Thyroid gland (tissue), 4 donors: ENCODE measurements around the gene ELP6. TPM values are rescaled to one million over a fixed set of nuclear protein-coding genes. Genes with fewer than 3 reads are reported as not detected.

ENCODE experiments used
- DNase-seq, 2 donors: peaks; one replicate each; pipeline ENCODE4 v3.0.0-alpha.2; 2019
- H3K27ac ChIP-seq, 3 donors: fragments of 200-600 bp; sonication (generic); 1 replicate in 2 of 3; 2 replicates in 1 of 3; pipeline ENCODE4 v1.5.1; 2016 to 2019; ENCODE audit warnings: mild to moderate bottlenecking in 1 of 3, moderate library complexity in 1 of 3
- H3K27me3 ChIP-seq: fragments of 200-600 bp; sonication (generic); one replicate; pipeline ENCODE4 v1.5.1; 2019
- H3K36me3 ChIP-seq, 2 donors: fragments of 200-600 bp; sonication (generic); one replicate each; pipeline ENCODE4 v1.5.1; 2016 to 2019
- H3K4me1 ChIP-seq, 2 donors: fragments of 200-600 bp; sonication (generic); one replicate each; pipeline ENCODE4 v1.5.1; 2017 to 2019
- H3K4me3 ChIP-seq, 3 donors: fragments of 200-600 bp; sonication (generic); replicated peaks in 1 of 3; 1 replicate in 2 of 3; 2 replicates in 1 of 3; pipeline ENCODE4 v1.5.1; 2016; ENCODE audit warnings: mild to moderate bottlenecking in 1 of 3
- H3K9me3 ChIP-seq: fragments of 200-600 bp; sonication (generic); one replicate; pipeline ENCODE4 v1.5.1; 2017
- POLR2A ChIP-seq, 2 donors: fragments of 450-650 bp; IDR thresholded peaks; one replicate each; pipeline ENCODE4 v1.6.1; 2017; ENCODE audit warnings: antibody characterized with exemption in 2 of 2, mild to moderate bottlenecking in 2 of 2, moderate library complexity in 1 of 2
- WGBS, 2 donors: methylation state at CpG; one replicate each; pipeline ENCODE4 v1.1.5; 2017; 5-methylcytosine and 5-hydroxymethylcytosine counted together
- intact Hi-C: fragments of 100-400 bp; cut with DNase I; formaldehyde crosslinking; loops from one replicate; pipeline ENCODE4 v1.15.1; 2023
- total RNA-seq, 4 donors: library from RNA; depleted of rRNA; stranded (reverse); fragments of >200 nt; gene quantifications; one replicate each; pipeline ENCODE4 v1.2.3, GENCODE V29; 2016
- TF ChIP-seq, protein P1 (sequence below), 6 experiments: fragments of 200-600 bp in 3 of 6; fragments of 450-650 bp in 3 of 6; sonication (generic) in 3 of 6; IDR thresholded peaks; one replicate each; pipeline ENCODE4 v1.5.1; 2016 to 2019; ENCODE audit warnings: antibody characterized with exemption in 6 of 6, mild to moderate bottlenecking in 2 of 6, inconsistent platforms in 1 of 6, moderate library complexity in 1 of 6

The ELP6 gene
- total RNA-seq, 4 donors from 2014 or later: 25.3 to 42.7 (median 35.5) TPM

DNA sequence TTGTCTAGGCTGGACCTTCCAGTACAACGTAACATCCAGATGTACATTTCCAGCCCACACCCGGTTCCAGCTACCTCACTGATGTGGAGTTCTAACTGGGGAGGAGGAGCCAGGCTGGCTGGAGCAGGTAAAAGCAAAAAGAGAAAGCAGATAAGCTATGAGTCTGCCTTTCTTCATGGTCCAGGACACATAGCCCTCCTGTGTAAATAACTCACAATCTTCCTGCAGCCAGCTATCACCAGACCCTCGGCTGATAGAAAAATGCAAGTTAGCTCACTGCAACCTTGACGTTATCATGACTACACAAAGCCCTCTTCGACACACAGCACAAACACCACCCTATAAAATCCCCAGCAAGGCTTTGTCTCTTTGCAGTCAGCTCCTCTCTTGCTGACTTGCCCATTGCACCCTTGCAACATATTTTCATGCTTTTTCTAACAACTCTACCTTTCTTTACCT lies 20.5 kb upstream of the ELP6 start:
- no peak overlapping the region for H3K4me3 ChIP-seq
- H3K27ac ChIP-seq: no peak overlapping the region
- TF ChIP-seq, protein P1, sequence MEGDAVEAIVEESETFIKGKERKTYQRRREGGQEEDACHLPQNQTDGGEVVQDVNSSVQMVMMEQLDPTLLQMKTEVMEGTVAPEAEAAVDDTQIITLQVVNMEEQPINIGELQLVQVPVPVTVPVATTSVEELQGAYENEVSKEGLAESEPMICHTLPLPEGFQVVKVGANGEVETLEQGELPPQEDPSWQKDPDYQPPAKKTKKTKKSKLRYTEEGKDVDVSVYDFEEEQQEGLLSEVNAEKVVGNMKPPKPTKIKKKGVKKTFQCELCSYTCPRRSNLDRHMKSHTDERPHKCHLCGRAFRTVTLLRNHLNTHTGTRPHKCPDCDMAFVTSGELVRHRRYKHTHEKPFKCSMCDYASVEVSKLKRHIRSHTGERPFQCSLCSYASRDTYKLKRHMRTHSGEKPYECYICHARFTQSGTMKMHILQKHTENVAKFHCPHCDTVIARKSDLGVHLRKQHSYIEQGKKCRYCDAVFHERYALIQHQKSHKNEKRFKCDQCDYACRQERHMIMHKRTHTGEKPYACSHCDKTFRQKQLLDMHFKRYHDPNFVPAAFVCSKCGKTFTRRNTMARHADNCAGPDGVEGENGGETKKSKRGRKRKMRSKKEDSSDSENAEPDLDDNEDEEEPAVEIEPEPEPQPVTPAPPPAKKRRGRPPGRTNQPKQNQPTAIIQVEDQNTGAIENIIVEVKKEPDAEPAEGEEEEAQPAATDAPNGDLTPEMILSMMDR (IDR thresholded peaks at IDR 0.05): no peak
- no peak for TF ChIP-seq POLR2A (IDR thresholded peaks at IDR 0.05)
- no peaks in the 10 kb centered on the region for H3K36me3 ChIP-seq
- no peak for DNase-seq
- intact Hi-C loops: no loop called here
- H3K9me3 ChIP-seq: no peaks in the 10 kb centered on the region
- H3K4me1 ChIP-seq: no peaks in the 10 kb centered on the region
- H3K27me3 ChIP-seq: no peaks in the 10 kb centered on the region
- WGBS, 2 donors: 70 to 75% methylated on average over 5 of the region's 5 CpGs

DNA sequence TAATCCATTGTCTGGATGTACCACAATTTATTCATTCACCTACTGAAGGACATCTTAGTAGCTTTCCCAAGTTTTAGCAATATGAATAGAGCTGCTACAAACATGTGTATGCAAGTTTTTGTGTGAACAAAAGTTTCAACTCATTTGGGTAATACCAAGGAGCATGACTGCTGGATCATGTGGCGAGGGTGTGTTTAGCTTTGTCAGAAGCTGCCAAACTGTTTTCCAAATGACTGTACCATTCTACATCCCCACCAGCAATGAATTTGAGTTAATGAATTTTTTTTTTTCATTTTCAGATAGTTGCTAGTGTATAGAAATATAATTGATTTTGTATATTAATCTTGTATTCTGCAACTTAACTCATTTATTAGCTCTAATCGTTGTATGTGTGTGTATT lies 20.0 kb upstream of the ELP6 start:
- H3K4me1 ChIP-seq: no peaks in the 10 kb centered on the region
- intact Hi-C loops: no loop called here
- H3K27me3 ChIP-seq: no peaks in the 10 kb centered on the region
- H3K9me3 ChIP-seq: no peaks in the 10 kb centered on the region
- no peak overlapping the region for H3K4me3 ChIP-seq
- no peaks in the 10 kb centered on the region for H3K36me3 ChIP-seq
- H3K27ac ChIP-seq: no peak overlapping the region
- TF ChIP-seq POLR2A (IDR thresholded peaks at IDR 0.05): no peak
- 94 to 96% methylated on average over 2 of the region's 2 CpGs for WGBS, 2 donors
- DNase-seq: no peak

DNA sequence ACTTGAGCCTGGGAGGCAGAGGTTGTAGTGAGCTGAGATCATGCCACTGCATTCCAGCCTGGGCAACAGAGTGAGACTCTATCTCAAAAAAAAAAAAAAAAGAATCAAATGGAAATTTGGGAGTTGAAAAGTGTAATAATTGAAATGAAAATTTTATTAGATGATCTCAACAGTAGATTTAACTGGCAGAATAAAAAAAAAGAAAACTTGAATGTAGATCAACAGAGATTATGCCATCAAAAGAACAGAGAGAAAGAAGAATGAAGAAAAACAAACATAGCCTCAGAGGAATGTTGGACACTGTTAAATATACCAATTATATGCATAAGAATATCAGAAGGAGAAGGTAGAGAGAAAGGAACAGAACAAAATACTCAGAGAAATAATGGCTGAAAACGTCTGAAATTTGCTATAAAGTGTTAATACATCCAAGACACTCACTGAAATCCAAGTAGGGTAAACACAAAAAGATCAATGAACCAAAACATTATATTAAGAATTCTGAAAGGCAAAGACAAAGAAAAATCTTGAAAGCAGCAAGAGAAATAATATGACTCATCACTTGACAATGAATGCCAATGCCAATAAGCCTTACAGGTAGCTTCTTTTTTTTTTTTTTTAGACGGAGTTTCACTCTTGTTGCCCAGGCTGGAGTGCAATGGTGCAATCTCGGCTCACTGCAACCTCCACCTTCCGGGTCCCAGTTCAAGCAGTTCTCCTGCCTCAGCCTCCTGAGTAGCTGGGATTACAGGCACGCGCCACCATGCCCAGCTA lies 14.6 kb upstream of the ELP6 start:
- 73 to 75% methylated on average over 6 of the region's 6 CpGs for WGBS, 2 donors
- Histone ChIP-seq H3K27ac (peak overlapping the region in 1 of 3 donors; percentile 49), H3K36me3 (no peaks in the 10 kb centered on the region), H3K4me1 (peaks cover 13 to 15% of the 10 kb centered on the region in 2 donors), H3K4me3 (no peak overlapping the region), H3K9me3 (no peaks in the 10 kb centered on the region), H3K27me3 (no peaks in the 10 kb centered on the region)
- TF ChIP-seq, protein P1 (IDR thresholded peaks at IDR 0.05): no peak
- no peak for TF ChIP-seq POLR2A (IDR thresholded peaks at IDR 0.05)
- intact Hi-C loops: no loop called here
- DNase-seq: no peak

DNA sequence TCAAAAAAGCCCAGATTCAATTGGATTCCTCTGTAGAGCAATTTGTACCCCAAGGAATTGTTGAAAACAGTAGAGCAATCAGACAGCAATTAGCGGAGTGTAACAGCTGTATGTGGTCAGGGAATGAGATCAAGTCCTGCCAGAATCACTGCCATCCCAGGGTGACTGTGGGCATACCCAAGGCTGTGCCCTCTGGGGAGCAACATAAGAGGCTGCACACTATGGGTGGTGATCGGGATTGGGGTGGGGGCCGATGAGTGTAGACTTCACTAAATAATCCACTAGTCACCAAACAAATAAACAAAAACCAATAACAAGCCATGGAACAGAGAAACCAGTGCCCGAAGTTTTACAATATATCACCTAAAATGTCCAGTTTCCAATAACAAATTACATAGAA lies 12.1 kb upstream of the ELP6 start:
- H3K27me3 ChIP-seq: no peaks in the 10 kb centered on the region
- TF ChIP-seq POLR2A (IDR thresholded peaks at IDR 0.05): no peak
- TF ChIP-seq, protein P1 (IDR thresholded peaks at IDR 0.05): no peak
- 88 to 95% methylated on average over 4 of the region's 4 CpGs for WGBS, 2 donors
- peaks cover 15 to 19% of the 10 kb centered on the region in 2 donors for H3K4me1 ChIP-seq
- no peaks in the 10 kb centered on the region for H3K36me3 ChIP-seq
- no peak for DNase-seq
- no peak overlapping the region for H3K4me3 ChIP-seq
- intact Hi-C loops: no loop called here
- H3K9me3 ChIP-seq: no peaks in the 10 kb centered on the region
- H3K27ac ChIP-seq: no peak overlapping the region

DNA sequence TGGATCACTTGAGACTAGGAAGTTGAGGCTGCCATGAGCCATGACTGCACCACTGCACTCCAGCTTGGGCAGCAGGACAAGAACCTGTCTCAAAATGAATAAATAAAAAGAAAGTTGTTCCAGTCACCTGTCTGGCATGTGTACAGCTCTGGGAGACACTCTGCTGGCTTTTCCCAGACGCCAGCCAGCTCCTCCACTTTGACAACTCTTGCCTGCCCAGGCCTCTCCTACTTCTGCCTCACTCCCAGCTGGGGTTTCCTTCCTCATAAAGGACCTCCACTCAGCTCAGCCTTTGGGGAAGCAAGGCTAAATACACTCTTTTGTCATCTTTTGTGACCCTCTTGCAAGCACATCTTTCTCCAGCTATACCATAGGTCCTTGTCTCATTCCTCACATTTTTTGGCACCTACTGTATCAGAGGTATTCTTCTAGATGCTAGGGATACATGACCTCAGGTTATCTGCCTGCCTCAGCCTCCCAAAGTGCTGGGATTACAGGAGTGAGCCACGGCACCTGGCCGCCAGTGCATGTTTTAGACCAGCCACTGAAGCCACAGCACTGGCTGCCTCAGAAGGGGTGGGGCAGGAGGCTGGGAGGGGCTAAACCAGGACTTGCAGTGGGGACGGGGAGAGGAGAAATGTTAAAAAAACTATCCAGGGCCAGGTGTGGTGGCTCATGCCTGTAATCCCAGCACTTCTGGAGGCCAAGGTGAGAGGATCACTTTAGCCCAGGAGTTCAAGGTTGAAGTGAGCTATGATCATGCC lies 10.0 kb upstream of the ELP6 start:
- peak; percentile 42 to 66 for DNase-seq
- Histone ChIP-seq H3K27me3 (no peaks in the 10 kb centered on the region), H3K4me3 (no peak overlapping the region), H3K4me1 (peaks cover 15 to 19% of the 10 kb centered on the region in 2 donors), H3K36me3 (no peaks in the 10 kb centered on the region), H3K27ac (peak overlapping the region in 2 of 3 donors; percentile 6 to 76), H3K9me3 (no peaks in the 10 kb centered on the region)
- 50 to 67% methylated on average over 4 of the region's 4 CpGs for WGBS, 2 donors
- intact Hi-C loops: no loop called here
- TF ChIP-seq, protein P1 (IDR thresholded peaks at IDR 0.05): no peak
- TF ChIP-seq POLR2A (IDR thresholded peaks at IDR 0.05): no peak
